IMR-90 (cell line): ENCODE measurements around the gene INMT. TPM values are rescaled to one million over a fixed set of nuclear protein-coding genes. Genes with fewer than 3 reads are reported as not detected.

Source experiments
- ATAC-seq: fragments of 200-7000 bp; cut with Tn5 transposase; 2 replicates; pipeline ENCODE4 v1.9.1; 2020; ENCODE audit warnings: low read depth, mild to moderate bottlenecking, moderate library complexity
- Bru-seq: library from RNA; stranded (reverse); fragments of 400-500 nt; gene quantifications from one replicate; lab custom pipeline; 2021; lab: Mats Ljungman, UMichigan
- BruChase-seq, 2 experiments: library from RNA; stranded (reverse); fragments of 400-500 nt; gene quantifications; one replicate each; lab custom pipeline; 2021; lab: Mats Ljungman, UMichigan
- BruUV-seq: library from RNA; stranded (reverse); fragments of 400-500 nt; replicated peaks from 2 replicates; lab custom pipeline; 2021; lab: Mats Ljungman, UMichigan
- CTCF ChIA-PET: fragments of 300-600 bp; formaldehyde crosslinking; extraction: SDS; loops from one replicate; lab custom pipeline; 2021; ENCODE audit warnings: antibody characterized with exemption; lab: Yijun Ruan, JAX
- POLR2A ChIA-PET: fragments of 300-600 bp; sonication (Branson Sonifier 250); formaldehyde crosslinking; loops from one replicate; lab custom pipeline; 2022; ENCODE audit warnings: antibody characterized with exemption; ENCODE audit not compliant: unreplicated experiment; lab: Charles Lee
- DNase-seq: peaks from one replicate; pipeline ENCODE4 v3.0.0; 2013
- H2AFZ ChIP-seq: replicated peaks from 2 replicates; pipeline ENCODE3; 2013; ENCODE audit warnings: low read length, mild to moderate bottlenecking; ENCODE audit not compliant: poor library complexity
- H2AK5ac ChIP-seq: 2 replicates; pipeline ENCODE4 v1.6.1; 2013; ENCODE audit warnings: low read depth, low read length, inconsistent platforms
- H2AK9ac ChIP-seq: replicated peaks from 2 replicates; pipeline ENCODE3; 2013; ENCODE audit warnings: mild to moderate bottlenecking, low read depth, low read length, moderate library complexity; ENCODE audit not compliant: poor library complexity
- H2BK120ac ChIP-seq: 2 replicates; pipeline ENCODE4 v1.6.1; 2013; ENCODE audit warnings: low read depth, low read length, inconsistent platforms
- H2BK15ac ChIP-seq: 3 replicates; pipeline ENCODE4 v1.6.1; 2013; ENCODE audit warnings: low read depth, low read length, inconsistent platforms
- H2BK20ac ChIP-seq: 2 replicates; pipeline ENCODE4 v1.6.1; 2013; ENCODE audit warnings: low read depth, mild to moderate bottlenecking, inconsistent platforms, low read length, moderate library complexity
- H2BK5ac ChIP-seq: 2 replicates; pipeline ENCODE4 v1.6.1; 2013; ENCODE audit warnings: mild to moderate bottlenecking, low read depth, low read length, inconsistent platforms; ENCODE audit not compliant: poor library complexity, severe bottlenecking
- H3K14ac ChIP-seq: replicated peaks from 2 replicates; pipeline ENCODE4 v1.6.1; 2013; ENCODE audit warnings: low read depth, low read length, inconsistent platforms
- H3K18ac ChIP-seq: 2 replicates; pipeline ENCODE4 v1.6.1; 2013; ENCODE audit warnings: low read depth, low read length, control low read depth
- H3K23ac ChIP-seq: 2 replicates; pipeline ENCODE4 v1.6.1; 2013; ENCODE audit warnings: low read depth, low read length, inconsistent platforms
- H3K27ac ChIP-seq: 2 replicates; pipeline ENCODE4 v1.5.1; 2013; ENCODE audit warnings: mild to moderate bottlenecking, control low read depth, low read length; ENCODE audit not compliant: insufficient read depth
- H3K27me3 ChIP-seq: 2 replicates; pipeline ENCODE4 v1.6.1; 2013; ENCODE audit warnings: low read length; ENCODE audit not compliant: control insufficient read depth, insufficient read depth
- H3K36me3 ChIP-seq: 2 replicates; pipeline ENCODE4 v1.6.1; 2013; ENCODE audit warnings: low read length, mixed read lengths; ENCODE audit not compliant: control insufficient read depth, insufficient read depth
- H3K4ac ChIP-seq: 2 replicates; pipeline ENCODE4 v1.6.1; 2013; ENCODE audit warnings: low read depth, low read length, inconsistent platforms
- H3K4me1 ChIP-seq: 2 replicates; pipeline ENCODE4 v1.6.1; 2013; ENCODE audit warnings: low read length, mixed read lengths; ENCODE audit not compliant: control insufficient read depth, insufficient read depth
- H3K4me2 ChIP-seq: 2 replicates; pipeline ENCODE4 v1.6.1; 2013; ENCODE audit warnings: low read depth, mild to moderate bottlenecking, control low read depth, low read length, moderate library complexity
- H3K4me3 ChIP-seq: 2 replicates; pipeline ENCODE4 v1.5.1; 2013; ENCODE audit warnings: low read depth, mild to moderate bottlenecking, control low read depth, low read length, moderate library complexity; ENCODE audit not compliant: insufficient read depth
- H3K56ac ChIP-seq: 2 replicates; pipeline ENCODE4 v1.6.1; 2013; ENCODE audit warnings: low read length, inconsistent platforms; ENCODE audit not compliant: insufficient read depth; ENCODE audit errors: extremely low read depth
- H3K79me1 ChIP-seq, 2 experiments: 2 replicates each; pipeline ENCODE4 v1.6.1; 2013; ENCODE audit warnings: low read length in 2 of 2, inconsistent platforms in 1 of 2, low read depth in 1 of 2
- H3K9ac ChIP-seq: 2 replicates; pipeline ENCODE4 v1.6.1; 2013; ENCODE audit warnings: low read depth, low read length, control low read depth
- H3K9me1 ChIP-seq: 2 replicates; pipeline ENCODE4 v1.6.1; 2013; ENCODE audit warnings: low read length, inconsistent platforms; ENCODE audit not compliant: insufficient read depth
- H3K9me3 ChIP-seq: 2 replicates; pipeline ENCODE4 v1.6.1; 2013; ENCODE audit warnings: low read length; ENCODE audit not compliant: control insufficient read depth, insufficient read depth
- H4K20me1 ChIP-seq: 2 replicates; pipeline ENCODE4 v1.6.1; 2013; ENCODE audit warnings: low read length, inconsistent platforms; ENCODE audit not compliant: insufficient read depth
- H4K5ac ChIP-seq: 2 replicates; pipeline ENCODE4 v1.6.1; 2013; ENCODE audit warnings: mild to moderate bottlenecking, low read depth, low read length, control low read depth
- H4K8ac ChIP-seq, 2 experiments: 2 replicates each; pipeline ENCODE4 v1.6.1; 2013; ENCODE audit warnings: low read depth in 2 of 2, low read length in 2 of 2, control low read depth in 1 of 2, inconsistent platforms in 1 of 2
- H4K91ac ChIP-seq: 2 replicates; pipeline ENCODE4 v1.6.1; 2013; ENCODE audit warnings: low read depth, low read length, inconsistent platforms; ENCODE audit not compliant: insufficient read depth
- MAZ ChIP-seq: IDR thresholded peaks from 2 replicates; pipeline ENCODE4 v1.6.1; 2012; ENCODE audit warnings: low read depth, mild to moderate bottlenecking, low read length, improper control_type of control experiment, moderate library complexity, borderline replicate concordance
- WGBS, 2 experiments: methylation state at CpG; one replicate each; pipeline versions ENCODE4 v1.1.5 to v1.1.7; 2013; ENCODE audit warnings: missing lambda C conversion rate in 2 of 2; ENCODE audit not compliant: insufficient read length in 1 of 2; ENCODE audit errors: extremely low coverage in 2 of 2; 5-methylcytosine and 5-hydroxymethylcytosine counted together
- dilution Hi-C: fragments of 300-500 bp; cut with HindIII; formaldehyde crosslinking; loops from one replicate; pipeline ENCODE4 v1.14.3; 2018; ENCODE audit warnings: low sequenced_read_pairs; ENCODE audit not compliant: unreplicated experiment
- in situ Hi-C: fragments of 300-500 bp; cut with MboI; formaldehyde crosslinking; loops from 3 replicates; pipeline ENCODE4 v1.14.3; 2019; ENCODE audit warnings: low sequenced_read_pairs, inconsistent platforms, mixed read lengths
- intact Hi-C: fragments of 100-400 bp; cut with micrococcal nuclease; formaldehyde crosslinking; loops from 2 replicates; pipeline ENCODE4 v1.10.0; 2022
- long read RNA-seq: library from polyadenylated mRNA; unstranded; transcript quantifications from one replicate; pipeline ENCODE4 v2.0.0, GENCODE V29; 2021; ENCODE audit not compliant: unreplicated experiment
- polyA plus RNA-seq, 3 experiments: library from polyadenylated mRNA; depleted of rRNA; stranded (reverse); fragments of >200 nt; gene quantifications; 2 replicates each; pipeline ENCODE4 v1.2.3, GENCODE V29; 2012; ENCODE audit warnings: low replicate concordance in 1 of 3
- total RNA-seq: library from RNA; depleted of rRNA; stranded (reverse); fragments of >200 nt; gene quantifications from 2 replicates; pipeline ENCODE4 v1.2.3, GENCODE V29; 2012; rRNA removed

Gene INMT
- total RNA-seq (1.7 and 2.2 TPM in 2 replicates), polyA plus RNA-seq (2012; rRNA removed) (0.34 and 0.39 TPM in 2 replicates), Bru-seq, nascent RNA (percentile 65 among the genes with signal in this experiment), BruChase-seq, experiment 1, labeled RNA remaining after a 6-hour chase (percentile 83 among the genes with signal in this experiment), BruChase-seq, experiment 2, labeled RNA remaining after a 2-hour chase (percentile 77 among the genes with signal in this experiment)
- polyA plus RNA-seq (2012; cell fraction: cytosol; rRNA removed), result 0.54 and 0.75 TPM in 2 replicates
- polyA plus RNA-seq (2012; cell fraction: nucleus; rRNA removed; ENCODE audit: low replicate concordance), result 0.47 and 0.61 TPM in 2 replicates
- long read RNA-seq, transcript INMT-201 (3 exons, 2,559 nt), result major isoform, 7 of 7 reads
- long read RNA-seq, partial matches to known transcripts, result 0 of 7 reads
- long read RNA-seq, other reads (novel, unspliced or antisense), result 0 of 7 reads

DNA sequence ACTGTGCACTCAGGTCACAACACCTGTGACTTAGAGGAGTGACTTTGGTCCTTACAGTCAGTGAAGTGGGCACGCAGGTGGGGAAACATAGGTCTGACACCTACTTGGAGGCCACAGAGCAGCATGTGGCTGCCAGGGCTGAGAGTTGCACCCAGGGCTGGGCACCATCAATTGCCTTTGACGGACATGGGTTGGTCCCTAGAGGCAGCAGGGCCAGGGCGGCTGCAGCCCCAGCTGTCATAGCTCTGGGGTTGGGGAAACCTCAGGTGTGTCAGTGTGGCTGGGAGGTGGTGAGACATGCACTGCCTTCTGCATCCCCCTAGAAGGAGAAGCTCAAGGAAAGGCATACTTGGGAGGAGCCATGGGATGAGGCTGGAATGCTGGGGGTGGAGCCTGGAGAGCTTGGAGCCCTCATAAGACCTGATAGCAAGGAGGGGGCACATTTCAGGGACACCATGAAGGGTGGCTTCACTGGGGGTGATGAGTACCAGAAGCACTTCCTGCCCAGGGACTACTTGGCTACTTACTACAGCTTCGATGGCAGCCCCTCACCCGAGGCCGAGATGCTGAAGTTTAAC lies at the start of gene INMT:
Gene INMT, plus strand, starts transcription at position 440 of the 578 bp plus-strand sequence. Its CDS starts 16 bp downstream, at position 456.
- Histone ChIP-seq H2BK5ac (peak within 1 kb of the TSS; percentile 84), H3K18ac (peak within 1 kb of the TSS; percentile 43)
- CTCF ChIA-PET, result interaction anchor here (1.0 to 1.7 kb wide), 3 partner anchors 11 to 371 kb away, joined by 4 to 5 read pairs (median 4); no protein-coding TSS in a partner anchor

More for the DNA sequence above, at the start of gene INMT:
- Histone ChIP-seq H4K5ac (peak within 1 kb of the TSS; percentile 92), H2BK15ac (peak within 1 kb of the TSS; percentile 76; the same call in 2 of the 3 replicates), H2BK20ac (peak within 1 kb of the TSS; percentile 95), H3K36me3 (no peaks in the 10 kb centered on the region), H3K23ac (peak within 1 kb of the TSS; percentile 83), H3K27me3 (no peaks in the 10 kb centered on the region), H3K4me2 (peak within 1 kb of the TSS; percentile 50), H3K9me3 (no peaks in the 10 kb centered on the region; the same call in 1 of the 2 replicates), H2AK5ac (peak within 1 kb of the TSS; percentile 89), H2BK120ac (peak within 1 kb of the TSS; percentile 89), H3K9me1 (peaks cover 22% of the 10 kb centered on the region), H3K27ac (peak within 1 kb of the TSS; percentile 93), H3K4me3 (no peak within 1 kb of the TSS), H4K20me1 (0 out of 2 replicates have a peak, but pooled peaks cover 6% of the 10 kb centered on the region), H4K91ac (peak within 1 kb of the TSS; percentile 84), H3K4me1 (peaks cover 29% of the 10 kb centered on the region), H4K8ac (peak within 1 kb of the TSS; percentile 60 to 91), H3K79me1 (peaks cover 0 to 9% of the 10 kb centered on the region in 2 experiments; a peak in 1 of 4 replicates), H3K14ac (peak within 1 kb of the TSS; percentile 91), H2AK9ac (peak within 1 kb of the TSS; percentile 88), H2AFZ (peak within 1 kb of the TSS; percentile 90), H3K56ac (peak within 1 kb of the TSS; percentile 74), H3K9ac (peak within 1 kb of the TSS; percentile 32), H3K4ac (peak within 1 kb of the TSS; percentile 96)
- POLR2A ChIA-PET, result interaction anchor here (1.0 to 1.3 kb wide), 2 partner anchors 45 to 48 kb away, joined by 3 read pairs; no protein-coding TSS in a partner anchor
- in situ Hi-C loops, result no loop called here
- DNase-seq, result no peak
- peak; percentile 15; the same call in 1 of the 2 replicates for ATAC-seq
- intact Hi-C loops, result loop anchor here (1.0 to 2.0 kb wide), 2 partner anchors 20 to 47 kb away; partner anchors contain the start of gene MINDY4
- no TSS peak for BruUV-seq
- TF ChIP-seq MAZ, result no peak
- 100% methylated on average over 2 of the region's 6 CpGs; no CpG with 5 or more reads in 1 of the 2 experiments for WGBS, 2 experiments
- dilution Hi-C loops, result no loop called here
